Muscle of leg (tissue), 11 donors: ENCODE data around the gene TRAPPC2B. TPM values are rescaled to one million over a fixed set of nuclear protein-coding genes. Genes with fewer than 3 reads are reported as not detected.

Source experiments
- DNase-seq: peaks from one replicate; pipeline ENCODE4 v3.0.0; 2013
- H3K27ac ChIP-seq: one replicate; pipeline ENCODE4 v1.5.1; 2013; ENCODE audit warnings: mild to moderate bottlenecking, low read length, control low read depth
- H3K27me3 ChIP-seq: one replicate; pipeline ENCODE4 v1.6.1; 2013; ENCODE audit warnings: low read length; ENCODE audit not compliant: control insufficient read depth, insufficient read depth
- H3K36me3 ChIP-seq: one replicate; pipeline ENCODE4 v1.6.1; 2013; ENCODE audit warnings: low read length; ENCODE audit not compliant: control insufficient read depth, insufficient read depth
- H3K4me1 ChIP-seq: one replicate; pipeline ENCODE4 v1.6.1; 2013; ENCODE audit warnings: low read length; ENCODE audit not compliant: control insufficient read depth, insufficient read depth
- H3K4me3 ChIP-seq: one replicate; pipeline ENCODE4 v1.5.1; 2013; ENCODE audit warnings: low read length, control low read depth
- H3K9me3 ChIP-seq: replicated peaks from 2 replicates; pipeline ENCODE4 v1.6.1; 2013; ENCODE audit warnings: low read depth, low read length; ENCODE audit not compliant: control insufficient read depth
- WGBS: methylation state at CpG from one replicate; pipeline ENCODE4 v1.1.5; 2013; ENCODE audit warnings: missing lambda C conversion rate; ENCODE audit not compliant: insufficient coverage; 5-methylcytosine and 5-hydroxymethylcytosine counted together
- polyA plus RNA-seq, 8 donors: library from polyadenylated mRNA; unstranded; fragments of 120-200 nt; gene quantifications; one replicate each; pipeline versions ENCODE4 v1.2.1 to v1.2.3, GENCODE V29; 2013; ENCODE audit warnings: inconsistent platforms in 1 of 8, low replicate concordance in 1 of 8; ENCODE audit not compliant: insufficient read length in 8 of 8, insufficient read depth in 1 of 8
- total RNA-seq: library from RNA; stranded (reverse); fragments of 120-200 nt; gene quantifications from one replicate; pipeline ENCODE4 v1.2.4, GENCODE V29; 2013

The TRAPPC2B gene
- total and polyA plus RNA-seq, 9 donors = 11.8 to 20.7 (median 13.9) TPM

DNA sequence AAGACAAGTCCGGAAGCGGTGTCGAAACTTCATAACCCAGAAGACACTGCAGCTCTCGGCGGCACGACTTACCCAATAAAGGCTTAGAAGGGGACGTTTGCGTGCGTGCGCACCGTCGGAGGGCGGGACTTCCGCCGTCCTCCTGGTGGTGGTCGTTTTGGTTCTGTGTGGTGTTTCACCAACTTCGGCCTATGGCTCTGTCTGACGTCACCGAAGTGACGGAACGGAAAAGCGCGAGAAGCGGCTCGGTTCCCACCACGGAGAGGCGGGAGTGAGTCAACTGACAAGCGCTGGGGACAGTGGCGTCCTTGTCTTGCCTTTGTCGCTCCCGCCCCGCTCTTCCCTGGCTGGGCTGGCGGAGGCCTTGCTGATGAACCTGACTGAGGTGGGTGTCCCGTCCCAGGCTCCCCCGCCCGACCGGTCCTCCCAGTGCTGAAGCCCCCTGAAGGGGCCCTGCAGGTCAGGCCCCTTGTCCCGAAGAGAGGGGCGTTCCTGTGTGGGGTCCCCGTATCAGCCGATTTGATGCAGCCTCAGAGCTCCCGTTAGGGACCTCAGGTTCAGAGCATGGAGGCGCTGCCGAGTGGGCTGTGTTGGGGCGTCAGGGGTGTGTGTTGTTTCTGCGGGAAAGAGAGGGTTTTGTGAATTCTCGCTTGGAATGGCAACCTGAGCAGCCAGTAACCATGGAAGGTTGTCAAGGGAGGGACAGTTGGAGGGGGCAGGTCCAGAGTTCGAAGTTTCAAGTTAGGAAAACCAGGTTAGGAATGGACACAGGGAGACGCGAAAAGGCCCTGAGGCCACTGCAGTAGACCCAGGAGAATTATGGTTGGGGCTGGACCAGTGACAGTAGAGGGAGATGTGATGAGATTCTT is 26.6 kb downstream of the TRAPPC2B start, which contains the start of gene ZNF548:
Gene ZNF548, plus strand, starts transcription at position 125 of the 869 bp plus-strand sequence. Its CDS starts 246 bp downstream, at position 371.
- Histone ChIP-seq H3K4me1 (peaks cover 8% of the 10 kb centered on the region), H3K36me3 (peaks cover 15% of the 10 kb centered on the region), H3K4me3 (peak within 1 kb of the TSS; percentile 94), H3K27me3 (no peaks in the 10 kb centered on the region), H3K9me3 (no peaks in the 10 kb centered on the region), H3K27ac (peak within 1 kb of the TSS; percentile 98)
- peak; percentile 100 for DNase-seq
- under 1% methylated on average over 42 of the region's 50 CpGs for WGBS

DNA sequence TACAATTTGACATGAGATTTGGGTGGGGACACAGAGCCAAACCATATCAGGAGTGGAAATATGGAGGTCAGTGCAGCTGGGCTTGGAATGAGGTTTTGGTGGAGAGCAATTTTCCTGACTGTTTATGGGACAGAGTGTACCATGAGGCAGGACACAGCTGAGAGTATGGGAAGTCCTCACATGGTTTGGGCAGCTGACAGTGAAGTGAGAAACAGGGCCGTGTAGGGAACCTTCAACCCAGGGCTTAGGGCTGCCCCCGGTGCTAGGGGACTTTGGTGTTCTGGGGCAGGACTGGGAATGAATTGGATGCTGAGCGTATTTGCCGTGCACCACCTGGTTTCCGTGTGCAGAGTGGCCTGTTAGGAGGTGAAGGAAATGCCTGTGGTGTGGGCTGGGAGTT is 32.4 kb downstream of the TRAPPC2B start:
- peaks cover 56% of the 10 kb centered on the region for H3K36me3 ChIP-seq
- no peaks in the 10 kb centered on the region for H3K27me3 ChIP-seq
- no peak overlapping the region for H3K27ac ChIP-seq
- no peak for DNase-seq
- 90% methylated on average over 5 of the region's 5 CpGs for WGBS
- peaks cover 8% of the 10 kb centered on the region for H3K9me3 ChIP-seq
- H3K4me1 ChIP-seq = peaks cover under 1% of the 10 kb centered on the region
- H3K4me3 ChIP-seq = no peak overlapping the region

DNA sequence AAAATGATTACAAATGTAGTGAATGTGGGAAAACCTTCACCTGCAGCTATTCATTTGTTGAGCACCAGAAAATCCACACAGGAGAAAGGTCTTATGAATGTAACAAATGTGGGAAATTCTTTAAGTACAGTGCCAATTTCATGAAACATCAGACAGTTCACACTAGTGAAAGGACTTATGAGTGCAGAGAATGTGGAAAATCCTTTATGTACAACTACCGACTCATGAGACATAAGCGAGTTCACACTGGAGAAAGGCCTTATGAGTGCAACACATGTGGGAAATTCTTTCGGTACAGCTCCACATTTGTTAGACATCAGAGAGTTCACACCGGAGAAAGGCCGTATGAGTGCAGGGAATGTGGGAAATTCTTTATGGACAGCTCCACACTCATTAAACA is 35.5 kb downstream of the TRAPPC2B start:
- H3K4me1 ChIP-seq = no peaks in the 10 kb centered on the region
- peaks cover 49% of the 10 kb centered on the region for H3K36me3 ChIP-seq
- peaks cover 15% of the 10 kb centered on the region for H3K9me3 ChIP-seq
- no peaks in the 10 kb centered on the region for H3K27me3 ChIP-seq
- 100% methylated on average over 1 of the region's 5 CpGs for WGBS
- no peak overlapping the region for H3K4me3 ChIP-seq
- no peak for DNase-seq
- H3K27ac ChIP-seq = no peak overlapping the region

DNA sequence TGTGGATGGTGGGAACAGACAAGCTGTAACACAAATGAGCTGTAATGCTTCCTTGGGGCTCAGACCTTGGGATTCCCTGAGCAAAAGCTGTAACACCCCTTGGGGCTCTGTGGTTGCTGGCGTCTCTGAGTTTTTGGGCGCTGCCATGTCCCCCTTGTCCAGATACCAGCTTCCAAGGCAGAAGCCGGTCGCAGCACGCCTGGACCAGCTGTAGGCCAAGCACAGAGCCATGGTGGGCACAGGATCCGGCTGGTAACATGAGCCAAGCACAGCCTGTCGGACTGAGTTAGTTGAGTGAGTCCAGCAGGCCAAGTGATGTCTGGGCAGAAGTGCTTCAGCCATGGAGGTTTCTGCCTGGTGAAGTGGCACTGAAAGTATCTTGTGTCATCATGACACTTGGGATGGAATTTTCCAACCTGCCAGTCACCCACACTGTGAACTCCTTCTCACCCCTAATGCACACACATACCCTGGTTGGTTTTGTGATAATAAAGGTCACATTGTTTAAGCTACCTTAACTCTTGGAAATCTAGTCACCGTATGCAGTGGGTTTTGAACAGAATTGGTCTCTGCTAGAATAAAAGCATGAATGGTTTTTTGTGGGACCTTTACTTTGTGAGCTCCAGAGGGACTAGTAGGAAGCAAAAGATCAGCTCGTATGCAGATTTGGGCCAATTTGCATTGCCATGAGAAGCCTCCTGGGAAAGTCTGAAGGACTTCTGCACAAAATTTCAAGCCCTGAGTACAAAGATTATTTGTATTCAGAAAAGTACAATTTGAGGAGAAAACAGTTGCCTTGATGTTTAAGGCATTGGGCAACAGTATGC is 40.6 kb downstream of the TRAPPC2B start:
- no peak overlapping the region for H3K4me3 ChIP-seq
- H3K4me1 ChIP-seq = no peaks in the 10 kb centered on the region
- 94% methylated on average over 6 of the region's 9 CpGs for WGBS
- H3K9me3 ChIP-seq = peaks cover 8% of the 10 kb centered on the region
- H3K36me3 ChIP-seq = peaks cover 7% of the 10 kb centered on the region
- DNase-seq = no peak
- no peak overlapping the region for H3K27ac ChIP-seq
- H3K27me3 ChIP-seq = no peaks in the 10 kb centered on the region

DNA sequence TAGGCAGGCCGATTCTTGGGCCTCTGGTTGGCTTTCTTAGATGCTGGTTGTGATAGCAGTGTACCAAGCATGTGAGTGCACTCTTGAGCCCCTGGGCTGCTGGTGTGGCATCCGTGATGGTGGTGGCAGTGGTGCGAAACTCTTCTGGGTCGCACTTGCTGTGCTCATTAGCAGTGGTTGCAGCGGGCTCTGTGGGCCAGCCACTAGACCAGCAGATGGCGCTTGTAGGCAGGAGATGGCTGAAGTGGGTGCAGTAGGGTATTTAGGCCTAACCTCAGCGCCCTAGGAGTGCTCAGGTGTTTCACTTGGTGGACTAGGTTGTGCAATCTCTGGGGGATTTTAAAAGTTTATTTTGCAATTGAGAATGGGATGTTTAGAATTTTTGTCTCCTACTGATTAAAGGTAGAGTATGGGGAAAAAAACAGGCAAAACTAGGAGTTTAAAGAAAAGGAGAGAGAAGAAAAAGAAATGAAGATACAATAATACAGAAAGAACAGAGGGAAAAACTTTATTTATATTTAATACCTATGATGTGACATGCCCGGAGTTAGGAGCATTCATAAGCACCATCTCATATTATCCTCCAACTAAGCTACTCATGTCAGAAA is 43.3 kb downstream of the TRAPPC2B start:
- H3K36me3 ChIP-seq = no peaks in the 10 kb centered on the region
- no peak overlapping the region for H3K27ac ChIP-seq
- H3K9me3 ChIP-seq = peaks cover 8% of the 10 kb centered on the region
- H3K4me1 ChIP-seq = peaks cover 5% of the 10 kb centered on the region
- DNase-seq = peak; percentile 34
- no peaks in the 10 kb centered on the region for H3K27me3 ChIP-seq
- no peak overlapping the region for H3K4me3 ChIP-seq
- WGBS = 13% methylated on average over 7 of the region's 8 CpGs

DNA sequence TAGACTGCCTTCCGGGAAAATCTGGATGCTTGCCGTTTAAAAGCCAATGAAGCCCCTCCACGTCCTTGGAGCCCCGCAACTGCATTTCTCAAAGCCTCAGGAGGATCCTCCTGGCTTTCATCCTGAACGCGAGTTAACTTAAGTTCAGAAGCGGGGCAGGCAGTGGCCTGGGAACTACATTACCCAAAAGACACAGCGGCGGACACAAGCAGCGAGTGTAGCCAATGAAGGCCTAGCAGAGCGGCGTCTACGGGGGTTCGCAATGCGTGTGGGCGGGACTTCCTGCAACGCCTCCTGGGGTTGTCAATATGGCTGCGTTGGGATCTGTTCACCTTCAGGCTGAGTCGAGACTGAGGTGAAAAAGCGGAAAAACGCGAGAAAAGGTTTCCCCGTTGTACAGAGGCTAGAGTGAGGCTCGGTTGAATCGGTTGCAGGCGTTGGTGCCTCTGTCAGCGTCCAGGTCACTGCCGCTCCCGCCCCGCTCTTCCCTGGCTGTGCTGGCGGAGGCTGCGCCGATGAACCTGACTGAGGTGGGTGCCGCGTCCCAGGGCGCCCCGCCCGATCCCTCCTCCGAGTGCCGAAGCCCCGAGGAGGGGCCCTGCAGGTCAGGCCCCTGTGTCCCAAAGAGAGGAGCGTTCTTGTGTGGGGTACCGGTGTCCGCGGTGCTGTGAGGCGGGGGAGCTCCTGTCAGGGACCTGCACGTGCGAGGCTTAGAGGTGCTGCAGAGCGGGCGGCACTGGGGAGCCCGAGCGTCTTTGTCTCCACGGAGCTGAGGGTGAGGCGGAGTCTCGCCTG is 47.7 kb downstream of the TRAPPC2B start, which contains the start of gene ZNF17:
Gene ZNF17, plus strand, starts transcription at position 285 of the 795 bp plus-strand sequence. CDS start 2,455 bp downstream, outside the sequence.
- peak within 1 kb of the TSS; percentile 99 for H3K4me3 ChIP-seq
- DNase-seq = peak; percentile 99
- peaks cover 24% of the 10 kb centered on the region for H3K36me3 ChIP-seq
- peak within 1 kb of the TSS; percentile 59 for H3K27ac ChIP-seq
- H3K9me3 ChIP-seq = no peaks in the 10 kb centered on the region
- H3K4me1 ChIP-seq = peaks cover 11% of the 10 kb centered on the region
- H3K27me3 ChIP-seq = no peaks in the 10 kb centered on the region
- under 1% methylated on average over 52 of the region's 55 CpGs for WGBS

Other genes with a start within 250 kb of the TRAPPC2B start
- not detected for gene USP29, start 243.6 kb upstream of the TRAPPC2B start, total RNA-seq
- not detected for gene USP29, start 243.6 kb upstream of the TRAPPC2B start, polyA plus RNA-seq
- not detected for gene ZIM3, start 218.3 kb upstream of the TRAPPC2B start, total RNA-seq
- not detected for gene ZIM3, start 218.3 kb upstream of the TRAPPC2B start, polyA plus RNA-seq
- gene DUXA, start 196.1 kb upstream of the TRAPPC2B start, total RNA-seq = not detected
- gene DUXA, start 196.1 kb upstream of the TRAPPC2B start, polyA plus RNA-seq = not detected
- gene ZNF264, start 172.1 kb upstream of the TRAPPC2B start, total RNA-seq = 36.2 TPM
- 10 to 100 TPM in 6 of 8 donors, 1 to 10 TPM in 2; 7.9 to 13.1 (median 10.3) TPM for gene ZNF264, start 172.1 kb upstream of the TRAPPC2B start, polyA plus RNA-seq
- 1.0 TPM for gene AURKC, start 132.5 kb upstream of the TRAPPC2B start, total RNA-seq
- 1 to 10 TPM in 5 of 8 donors, under 1 TPM in 3; 0.53 to 2.3 (median 1.2) TPM for gene AURKC, start 132.5 kb upstream of the TRAPPC2B start, polyA plus RNA-seq
- gene ZNF805, start 122.9 kb upstream of the TRAPPC2B start, total RNA-seq = 23.3 TPM
- 1 to 10 TPM; 2.8 to 5.7 (median 4.5) TPM for gene ZNF805, start 122.9 kb upstream of the TRAPPC2B start, polyA plus RNA-seq
- gene ZNF460, start 83.1 kb upstream of the TRAPPC2B start, total RNA-seq = 56.8 TPM
- gene ZNF460, start 83.1 kb upstream of the TRAPPC2B start, polyA plus RNA-seq = 1 to 10 TPM; 1.2 to 4.2 (median 2.9) TPM
- 13.8 TPM for gene ZNF543, start 43.1 kb upstream of the TRAPPC2B start, total RNA-seq
- 1 to 10 TPM; 4.4 to 7.3 (median 5.5) TPM for gene ZNF543, start 43.1 kb upstream of the TRAPPC2B start, polyA plus RNA-seq
- gene ZNF304, start 12.3 kb upstream of the TRAPPC2B start, total RNA-seq = 11.4 TPM
- gene ZNF304, start 12.3 kb upstream of the TRAPPC2B start, polyA plus RNA-seq = 10 to 100 TPM in 1 of 8 donors, 1 to 10 TPM in 7; 8.3 to 10.6 (median 9.0) TPM
- 4.7 TPM for gene ZNF547, start within 50 bp of the TRAPPC2B start, total RNA-seq
- 1 to 10 TPM; 2.4 to 4.7 (median 3.4) TPM for gene ZNF547, start within 50 bp of the TRAPPC2B start, polyA plus RNA-seq
- 19.6 TPM for gene ZNF548, start 26.3 kb downstream of the TRAPPC2B start, total RNA-seq
- 10 to 100 TPM; 11.8 to 18.6 (median 14.3) TPM for gene ZNF548, start 26.3 kb downstream of the TRAPPC2B start, polyA plus RNA-seq
- gene ZNF17, start 47.6 kb downstream of the TRAPPC2B start, total RNA-seq = 12.5 TPM
- gene ZNF17, start 47.6 kb downstream of the TRAPPC2B start, polyA plus RNA-seq = 1 to 10 TPM; 5.6 to 8.5 (median 6.6) TPM
- 11.3 TPM for gene ZNF749, start 71.8 kb downstream of the TRAPPC2B start, total RNA-seq
- 1 to 10 TPM; 3.8 to 8.0 (median 6.0) TPM for gene ZNF749, start 71.8 kb downstream of the TRAPPC2B start, polyA plus RNA-seq
- gene VN1R1, start 93.6 kb downstream of the TRAPPC2B start, total RNA-seq = 1.5 TPM
- 1 to 10 TPM in 7 of 8 donors, under 1 TPM in 1; 0.97 to 2.4 (median 1.2) TPM for gene VN1R1, start 93.6 kb downstream of the TRAPPC2B start, polyA plus RNA-seq
- gene ZNF772, start 114.0 kb downstream of the TRAPPC2B start, total RNA-seq = 21.7 TPM
- 10 to 100 TPM in 1 of 8 donors, 1 to 10 TPM in 7; 5.7 to 10.1 (median 8.4) TPM for gene ZNF772, start 114.0 kb downstream of the TRAPPC2B start, polyA plus RNA-seq
- gene ZNF419, start 124.2 kb downstream of the TRAPPC2B start, total RNA-seq = 11.3 TPM
- 10 to 100 TPM in 2 of 8 donors, 1 to 10 TPM in 6; 7.8 to 10.9 (median 9.2) TPM for gene ZNF419, start 124.2 kb downstream of the TRAPPC2B start, polyA plus RNA-seq
- 11.8 TPM for gene ZNF773, start 136.4 kb downstream of the TRAPPC2B start, total RNA-seq
- 1 to 10 TPM; 5.5 to 8.7 (median 7.0) TPM for gene ZNF773, start 136.4 kb downstream of the TRAPPC2B start, polyA plus RNA-seq
- 7.4 TPM for gene ZNF549, start 163.8 kb downstream of the TRAPPC2B start, total RNA-seq
- gene ZNF549, start 163.8 kb downstream of the TRAPPC2B start, polyA plus RNA-seq = 1 to 10 TPM; 5.6 to 8.6 (median 6.5) TPM
- 11.6 TPM for gene ZNF550, start 196.3 kb downstream of the TRAPPC2B start, total RNA-seq
- 10 to 100 TPM in 6 of 8 donors, 1 to 10 TPM in 2; 8.2 to 13.9 (median 10.7) TPM for gene ZNF550, start 196.3 kb downstream of the TRAPPC2B start, polyA plus RNA-seq
- 6.4 TPM for gene ZNF416, start 215.4 kb downstream of the TRAPPC2B start, total RNA-seq
- gene ZNF416, start 215.4 kb downstream of the TRAPPC2B start, polyA plus RNA-seq = 1 to 10 TPM; 3.8 to 6.1 (median 4.9) TPM
- 9.2 TPM for gene ZIK1, start 220.6 kb downstream of the TRAPPC2B start, total RNA-seq
- 1 to 10 TPM; 4.7 to 7.2 (median 5.8) TPM for gene ZIK1, start 220.6 kb downstream of the TRAPPC2B start, polyA plus RNA-seq
- gene ZNF530, start 236.3 kb downstream of the TRAPPC2B start, total RNA-seq = 3.9 TPM
- gene ZNF530, start 236.3 kb downstream of the TRAPPC2B start, polyA plus RNA-seq = 1 to 10 TPM; 2.7 to 4.6 (median 3.4) TPM